Esophagus muscularis mucosa (tissue), 4 donors: ENCODE data around the gene CTAG1A. TPM values are rescaled to one million over a fixed set of nuclear protein-coding genes. Genes with fewer than 3 reads are reported as not detected.
"Not testable (repeated sequence)": the region's sequence is repeated elsewhere in the genome, so short reads cannot be mapped to it uniquely, and the experiment has no call there.

Source experiments
- DNase-seq: peaks from one replicate; pipeline ENCODE4 v3.0.0-alpha.2; 2017; ENCODE audit errors: extremely low spot score
- H3K27ac ChIP-seq, 4 donors: fragments of 200-600 bp; sonication (generic); replicated peaks in 1 of 4; 1 replicate in 3 of 4; 2 replicates in 1 of 4; pipeline ENCODE4 v1.5.1; 2016 to 2019; ENCODE audit warnings: mild to moderate bottlenecking in 1 of 4
- H3K27me3 ChIP-seq, 4 donors: fragments of 200-600 bp; sonication (generic); one replicate each; pipeline versions ENCODE4 v1.5.1 to v1.6.0; 2016 to 2019
- H3K36me3 ChIP-seq, 4 donors: fragments of 200-600 bp; sonication (generic); one replicate each; pipeline ENCODE4 v1.5.1; 2016 to 2019
- H3K4me1 ChIP-seq, 4 donors: fragments of 200-600 bp; sonication (generic); one replicate each; pipeline ENCODE4 v1.5.1; 2016 to 2019
- H3K4me3 ChIP-seq, 4 donors: fragments of 200-600 bp; sonication (generic); 1 replicate in 2 of 4; 2 replicates in 2 of 4; pipeline ENCODE4 v1.5.1; 2016 to 2019; ENCODE audit warnings: mild to moderate bottlenecking in 4 of 4, moderate library complexity in 1 of 4
- H3K9me3 ChIP-seq, 4 donors: fragments of 200-600 bp; sonication (generic); 1 replicate in 3 of 4; 2 replicates in 1 of 4; pipeline ENCODE4 v1.5.1; 2016 to 2019
- WGBS: methylation state at CpG from one replicate; pipeline ENCODE4 v1.1.5; 2018; 5-methylcytosine and 5-hydroxymethylcytosine counted together
- intact Hi-C: fragments of 100-400 bp; cut with DNase I; formaldehyde crosslinking; loops from one replicate; pipeline ENCODE4 v1.15.1; 2023
- small RNA-seq, 3 donors: library from RNA; depleted of rRNA; stranded (forward); fragments of <200 nt; gene quantifications; one replicate each; pipeline ENCODE3, GENCODE V24; 2016
- total RNA-seq, 4 donors: library from RNA; depleted of rRNA; stranded (reverse); fragments of >200 nt; gene quantifications; one replicate each; pipeline versions ENCODE4 v1.1.0 to v1.2.1, GENCODE V29; 2016

The CTAG1A gene
- total RNA-seq, 4 donors from 2014 or later, result not detected

DNA sequence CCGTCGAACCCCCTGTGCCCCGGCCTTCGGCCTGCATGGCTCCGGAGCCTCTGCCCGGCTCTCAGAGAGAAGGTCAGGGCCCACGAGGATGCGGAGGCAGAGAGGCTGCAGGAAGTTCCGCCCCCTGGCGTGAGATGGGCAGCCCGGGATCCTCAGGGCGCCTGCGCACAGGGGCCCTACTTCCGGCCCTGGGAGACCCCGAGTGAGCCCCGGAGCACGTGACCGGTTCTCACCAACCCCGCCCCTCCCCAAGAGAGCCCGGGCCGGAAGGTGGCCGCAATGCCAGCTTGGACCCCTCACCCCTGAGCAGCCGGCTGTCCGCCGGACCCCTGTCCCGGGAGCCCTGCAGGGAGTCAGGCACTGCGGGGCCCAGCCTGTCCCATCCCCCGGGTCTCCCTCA, 34.2 kb downstream of the CTAG1A start, which contains the start of gene CTAG1B:
TSS of gene CTAG1B (minus strand) at position 101 of the 400 bp plus-strand sequence. CDS start at position 37, 64 bp downstream.
- DNase-seq, H3K27me3 ChIP-seq, H3K4me3 ChIP-seq, H3K27ac ChIP-seq, H3K9me3 ChIP-seq, H3K4me1 ChIP-seq, H3K36me3 ChIP-seq, intact Hi-C loops: not testable (repeated sequence)
- WGBS, result no CpG with 5 or more reads among the region's 28 CpGs

GRCh38 chrX:154620767-154621414, 36.0 kb downstream of the CTAG1A start:
- WGBS, result no CpG with 5 or more reads among the region's 11 CpGs
- H3K9me3 ChIP-seq, H3K27me3 ChIP-seq, DNase-seq, H3K4me3 ChIP-seq, H3K36me3 ChIP-seq, H3K4me1 ChIP-seq, H3K27ac ChIP-seq, intact Hi-C loops: not testable (repeated sequence)

GRCh38 chrX:154628960-154629359, 44.0 kb downstream of the CTAG1A start:
- not testable (repeated sequence) for H3K9me3 ChIP-seq
- no CpG with 5 or more reads among the region's 5 CpGs for WGBS

DNA sequence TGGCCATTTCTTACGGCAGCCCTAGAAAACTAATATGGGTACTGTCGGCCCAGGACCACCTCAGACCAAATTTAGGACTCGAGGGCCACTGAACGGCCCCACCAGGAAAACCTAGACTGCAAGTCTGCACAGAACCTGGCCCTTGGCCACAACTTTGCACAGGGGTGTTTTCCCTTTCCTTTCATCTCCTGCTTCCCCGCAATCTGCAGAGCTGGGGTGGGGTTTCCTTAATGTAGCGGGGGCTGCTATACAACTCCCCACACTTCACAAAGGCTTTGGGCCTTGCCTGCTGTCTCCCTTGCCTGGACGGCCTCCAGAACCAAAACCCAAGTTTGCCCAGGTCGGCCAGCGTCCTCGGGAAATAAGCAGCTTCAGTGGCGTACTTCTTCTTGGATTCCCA, 46.0 kb downstream of the CTAG1A start:
- DNase-seq, H3K27ac ChIP-seq, H3K4me3 ChIP-seq, intact Hi-C loops, H3K9me3 ChIP-seq, H3K36me3 ChIP-seq, H3K4me1 ChIP-seq, H3K27me3 ChIP-seq: not testable (repeated sequence)
- WGBS, result no CpG with 5 or more reads among the region's 11 CpGs

More at GRCh38 chrX:154628960-154629359, 44.0 kb downstream of the CTAG1A start:
- DNase-seq, H3K27ac ChIP-seq, H3K36me3 ChIP-seq, H3K27me3 ChIP-seq, intact Hi-C loops, H3K4me1 ChIP-seq, H3K4me3 ChIP-seq: not testable (repeated sequence)

GRCh38 chrX:154633661-154634060, 48.7 kb downstream of the CTAG1A start:
- H3K9me3 ChIP-seq, H3K36me3 ChIP-seq, H3K27me3 ChIP-seq, H3K4me1 ChIP-seq, H3K4me3 ChIP-seq, DNase-seq, H3K27ac ChIP-seq, intact Hi-C loops: not testable (repeated sequence)
- WGBS, result no CpG with 5 or more reads among the region's 11 CpGs

Small RNAs within 50 kb of the gene (small RNA-seq; reads per million reads assigned to genes)
- gene AC244090.1, result 0 reads per million in 3 donors
- 0 reads per million in 3 donors for gene AC244107.2

Other genes starting within 250 kb of the CTAG1A start
- over 10,000 TPM in 3 of 4 donors, 1,000 to 10,000 TPM in 1; 8,941 to 16,544 (median 12,362) TPM for gene FLNA, start 210.5 kb upstream of the CTAG1A start, total RNA-seq
- gene EMD, start 205.8 kb upstream of the CTAG1A start, total RNA-seq, result 10 to 100 TPM; 37.0 to 64.7 (median 57.7) TPM
- gene RPL10, start 186.8 kb upstream of the CTAG1A start, total RNA-seq, result 1,000 to 10,000 TPM; 2,150 to 7,554 (median 4,519) TPM
- gene DNASE1L1, start 175.9 kb upstream of the CTAG1A start, total RNA-seq, result 10 to 100 TPM; 19.9 to 24.3 (median 22.6) TPM
- 10 to 100 TPM; 18.6 to 43.6 (median 32.5) TPM for gene TAFAZZIN, start 173.6 kb upstream of the CTAG1A start, total RNA-seq
- 10 to 100 TPM; 27.4 to 67.2 (median 34.7) TPM for gene ATP6AP1, start 156.5 kb upstream of the CTAG1A start, total RNA-seq
- gene GDI1, start 148.0 kb upstream of the CTAG1A start, total RNA-seq, result 100 to 1,000 TPM; 105 to 148 (median 128) TPM
- gene FAM50A, start 141.0 kb upstream of the CTAG1A start, total RNA-seq, result 10 to 100 TPM; 47.7 to 63.5 (median 56.7) TPM
- gene PLXNA3, start 126.9 kb upstream of the CTAG1A start, total RNA-seq, result 10 to 100 TPM in 1 of 4 donors, 1 to 10 TPM in 3; 2.2 to 17.9 (median 4.3) TPM
- 10 to 100 TPM; 14.1 to 21.7 (median 16.9) TPM for gene LAGE3, start 105.9 kb upstream of the CTAG1A start, total RNA-seq
- gene UBL4A, start 98.5 kb upstream of the CTAG1A start, total RNA-seq, result 10 to 100 TPM; 41.7 to 75.8 (median 57.9) TPM
- gene SLC10A3, start 94.5 kb upstream of the CTAG1A start, total RNA-seq, result 10 to 100 TPM; 24.5 to 44.9 (median 38.1) TPM
- gene FAM3A, start 68.9 kb upstream of the CTAG1A start, total RNA-seq, result 10 to 100 TPM; 34.9 to 49.4 (median 40.4) TPM
- 10 to 100 TPM; 22.0 to 43.8 (median 27.3) TPM for gene G6PD, start 38.3 kb upstream of the CTAG1A start, total RNA-seq
- gene IKBKG, start 37.5 kb upstream of the CTAG1A start, total RNA-seq, result 10 to 100 TPM; 12.0 to 18.3 (median 17.3) TPM
- not detected for gene CTAG1B, start 34.1 kb downstream of the CTAG1A start, total RNA-seq
- gene CTAG2, start 68.4 kb downstream of the CTAG1A start, total RNA-seq, result not detected
- gene GAB3, start 165.9 kb downstream of the CTAG1A start, total RNA-seq, result 1 to 10 TPM; 3.9 to 7.3 (median 5.2) TPM
- gene DKC1, start 177.7 kb downstream of the CTAG1A start, total RNA-seq, result 10 to 100 TPM; 18.3 to 29.9 (median 24.9) TPM
- gene MPP1, start 220.4 kb downstream of the CTAG1A start, total RNA-seq, result 10 to 100 TPM; 28.2 to 46.9 (median 33.3) TPM
- gene SMIM9, start 249.5 kb downstream of the CTAG1A start, total RNA-seq, result not detected